Mesangial cell (primary cell): ENCODE measurements around the gene OBSCN. TPM values are rescaled to one million over a fixed set of nuclear protein-coding genes. Genes with fewer than 3 reads are reported as not detected.

Source experiments
- total RNA-seq: library from RNA; depleted of rRNA; stranded (reverse); fragments of >200 nt; gene quantifications from 2 replicates; pipeline ENCODE4 v1.2.3, GENCODE V29; 2015

Gene OBSCN
- total RNA-seq: 3.7 and 17.7 TPM in 2 replicates

GRCh38 chr1:228207851-228208821 is at the start of gene OBSCN:
Gene OBSCN (plus strand): TSS chr1:228208044. CDS start chr1:228211784, 3,740 bp downstream.

GRCh38 chr1:228165372-228166169 is 42.3 kb upstream of the OBSCN start, which contains the start of gene IBA57:
Gene IBA57 (plus strand): TSS chr1:228165804. CDS start chr1:228165817, 13 bp downstream.

GRCh38 chr1:228416217-228416933 is 208.5 kb downstream of the OBSCN start, which contains the start of gene TRIM17:
Gene TRIM17 (minus strand): TSS chr1:228416861. CDS start chr1:228415072, 1,789 bp downstream.

Other genes starting within 250 kb of the OBSCN start
- not detected in 2 replicates for gene WNT3A, start 201.0 kb upstream of the OBSCN start, total RNA-seq
- 486 and 543 TPM in 2 replicates for gene ARF1, start 125.3 kb upstream of the OBSCN start, total RNA-seq
- 10.4 and 13.2 TPM in 2 replicates for gene C1orf35, start 104.7 kb upstream of the OBSCN start, total RNA-seq
- 98.6 and 142 TPM in 2 replicates for gene MRPL55, start 98.7 kb upstream of the OBSCN start, total RNA-seq
- 291 and 331 TPM in 2 replicates for gene GUK1, start 67.8 kb upstream of the OBSCN start, total RNA-seq
- 0.16 and 0.51 TPM in 2 replicates for gene GJC2, start 58.1 kb upstream of the OBSCN start, total RNA-seq
- 2.4 and 3.0 TPM in 2 replicates for gene IBA57, start 42.2 kb upstream of the OBSCN start, total RNA-seq
- 24.1 and 27.1 TPM in 2 replicates for gene TRIM11, start 198.8 kb downstream of the OBSCN start, total RNA-seq
- gene TRIM17, start 208.8 kb downstream of the OBSCN start, total RNA-seq: 0.16 and 0.89 TPM in 2 replicates